PC-9 (cell line): ENCODE data around the gene TNNI3K.

ENCODE experiments used
- CTCF ChIP-seq: fragments of 200-600 bp; sonication (generic); conservative IDR thresholded peaks from 2 replicates; pipeline ENCODE4 v1.6.1; 2017; ENCODE audit warnings: mixed run types, antibody characterized with exemption, mild to moderate bottlenecking, moderate library complexity
- EZH2 ChIP-seq: fragments of 200-600 bp; sonication (generic); IDR thresholded peaks from 2 replicates; pipeline ENCODE4 v1.8.0; 2017; ENCODE audit warnings: antibody characterized with exemption, low read depth

- TF ChIP-seq CTCF = no peak
- no peak for TF ChIP-seq EZH2
Observed at GRCh38 chr1:74425676-74426075, 190.5 kb downstream of the TNNI3K start.
